GM18858 (cell line): Measurements from ENCODE around the gene GLRA1.
"Not testable (repeated sequence)": the region's sequence is repeated elsewhere in the genome, so short reads cannot be mapped to it uniquely, and the experiment has no call there.

Experiments used
- ATAC-seq: cut with Tn5 transposase; IDR thresholded peaks from one replicate; pipeline ENCODE4 v1.9.1; 2021; ENCODE audit not compliant: unreplicated experiment

The GLRA1 gene

DNA sequence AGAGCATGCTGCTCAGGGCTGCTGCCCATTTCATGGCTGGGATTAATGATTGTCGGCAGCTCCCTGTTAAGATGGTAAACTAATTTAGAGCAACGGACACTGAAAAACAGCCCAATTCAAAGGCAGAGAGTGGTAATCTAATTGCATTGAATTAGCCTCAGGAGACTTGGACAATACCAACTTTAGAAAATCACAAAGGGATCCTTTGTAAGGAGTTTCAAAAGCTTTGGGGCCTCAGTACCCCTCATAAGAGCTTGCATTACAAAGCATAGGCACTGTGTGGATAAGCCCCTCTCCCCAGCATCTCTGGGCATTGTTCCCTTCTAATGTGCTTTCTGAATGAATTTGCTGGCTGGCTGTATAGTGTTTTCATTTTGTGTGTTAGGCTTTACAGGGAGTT is 6.7 kb downstream of the GLRA1 start:
- no peak for ATAC-seq

GRCh38 chr5:151913425-151913824 is 11.2 kb downstream of the GLRA1 start:
- ATAC-seq: no peak

GRCh38 chr5:151912360-151912759 is 12.3 kb downstream of the GLRA1 start:
- ATAC-seq: no peak

DNA sequence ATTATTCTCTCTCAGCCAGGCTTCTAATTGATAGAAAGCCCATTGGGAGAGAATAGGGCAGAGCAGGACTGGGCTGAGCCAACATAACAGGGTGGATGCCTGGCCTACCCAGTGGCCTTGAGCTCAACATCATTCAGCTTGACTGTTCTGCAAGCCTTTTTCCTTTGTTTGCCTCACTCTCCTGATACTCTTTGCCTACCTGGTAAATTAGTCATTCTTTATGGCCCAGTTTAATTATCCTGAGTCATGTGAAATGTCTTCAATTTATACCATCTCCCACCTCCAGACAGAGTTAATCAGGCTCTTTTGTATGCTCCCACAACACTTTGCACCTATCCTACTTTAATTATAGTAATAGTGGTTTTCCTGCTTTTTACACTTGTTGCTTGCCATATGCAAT is 13.6 kb downstream of the GLRA1 start:
- no peak for ATAC-seq

DNA sequence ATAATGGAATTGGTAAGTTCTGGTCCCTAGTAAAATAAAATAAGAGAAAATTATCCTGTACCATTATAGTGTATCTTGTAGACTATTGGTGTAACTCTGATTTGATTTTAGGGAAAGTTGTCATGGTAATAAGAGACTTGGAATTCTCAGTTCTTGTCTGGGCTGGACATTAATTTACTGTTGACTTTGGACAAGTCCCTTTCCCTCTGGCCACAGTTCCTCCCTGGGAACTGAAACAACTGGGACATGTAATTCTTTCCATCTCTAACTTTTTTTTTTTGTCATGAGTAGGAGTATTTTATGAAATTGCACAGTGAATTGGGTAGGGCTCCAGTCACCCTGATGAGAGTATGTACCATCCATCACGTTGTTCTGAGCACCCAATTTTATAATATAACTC is 15.0 kb downstream of the GLRA1 start:
- ATAC-seq: no peak

DNA sequence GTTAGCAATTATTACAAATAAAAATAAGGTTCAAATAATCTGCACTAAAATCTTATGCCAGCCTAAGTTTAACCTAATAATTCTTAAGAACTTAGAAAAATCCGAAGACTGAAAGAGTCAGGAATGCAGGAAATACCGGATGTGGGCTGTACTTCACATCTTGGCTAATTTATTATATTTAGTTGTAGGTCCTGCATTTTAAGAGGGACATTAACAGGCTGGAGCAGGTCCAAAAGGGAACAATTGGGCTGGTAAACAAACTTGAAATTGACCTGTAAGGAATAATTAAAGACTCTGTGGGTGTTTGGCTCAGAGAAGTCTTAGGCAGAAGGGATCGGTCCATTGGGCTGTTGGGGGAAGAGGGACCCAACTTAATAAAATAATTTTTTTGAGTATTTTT is 18.4 kb downstream of the GLRA1 start:
- ATAC-seq: no peak

GRCh38 chr5:151905557-151905961 is 19.1 kb downstream of the GLRA1 start:
- ATAC-seq: no peak

- ATAC-seq: no peak
Measured at GRCh38 chr5:151904909-151905308, 19.7 kb downstream of the GLRA1 start.

- no peak for ATAC-seq
Measured at GRCh38 chr5:151904127-151904526, 20.5 kb downstream of the GLRA1 start.

DNA sequence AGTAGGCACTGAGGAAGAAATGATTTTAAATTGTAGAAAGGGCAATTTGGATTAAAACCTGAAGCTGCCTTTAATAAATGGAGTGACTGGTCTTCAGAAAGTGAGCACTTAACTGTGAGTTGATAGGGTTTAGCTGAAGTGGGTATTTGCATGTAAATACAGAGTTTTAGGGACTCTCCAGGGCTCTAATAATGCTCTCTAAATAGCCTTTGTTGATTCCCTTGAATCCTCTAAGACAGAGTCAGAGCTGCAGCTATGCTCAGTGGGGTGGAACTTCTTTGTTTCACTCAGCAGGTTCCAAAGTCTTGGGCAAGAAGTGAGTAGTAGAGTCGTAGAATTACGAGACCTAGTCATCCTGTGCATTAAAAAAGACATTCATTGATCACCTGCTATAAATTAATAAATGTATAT is 21.4 kb downstream of the GLRA1 start:
- ATAC-seq: peak; percentile 97

DNA sequence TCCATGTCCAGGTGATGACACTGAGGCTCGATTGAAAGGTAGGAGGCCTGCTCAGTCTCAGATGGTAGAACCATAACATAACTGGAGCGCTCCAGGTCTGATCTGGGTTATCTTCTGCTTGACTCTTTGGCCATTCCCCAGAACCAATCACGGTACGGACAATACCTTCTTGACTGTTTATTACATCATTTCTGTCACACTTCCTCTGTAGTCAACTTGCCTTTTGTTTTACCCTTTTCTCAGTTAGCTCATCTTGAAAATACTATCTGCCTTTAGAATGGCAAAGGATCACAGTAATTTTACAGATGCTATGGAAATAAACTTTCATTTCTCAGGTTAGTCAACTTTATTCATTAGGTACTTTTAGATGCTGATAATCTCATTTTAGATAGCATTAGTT is 22.4 kb downstream of the GLRA1 start:
- ATAC-seq: no peak

- no peak for ATAC-seq
Measured at GRCh38 chr5:151901611-151902010, 23.0 kb downstream of the GLRA1 start.

DNA sequence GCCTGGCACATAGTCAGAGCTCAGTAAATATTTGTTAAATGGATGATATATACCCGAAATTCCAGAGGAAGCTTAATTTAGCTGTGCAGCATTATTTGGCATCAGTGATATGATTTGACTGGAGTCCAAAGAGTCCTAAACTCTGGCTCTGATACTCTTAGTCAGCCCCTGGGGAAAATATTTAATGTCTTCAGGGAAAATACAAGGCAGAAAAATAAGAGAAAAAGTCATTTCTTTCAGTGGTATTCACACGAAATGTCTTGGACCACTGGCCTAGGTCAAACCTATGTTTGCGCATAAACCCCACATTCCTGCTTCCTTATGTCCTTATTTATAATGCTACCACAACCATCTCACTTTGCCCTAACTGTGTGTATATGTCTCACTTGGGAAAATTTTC is 23.8 kb downstream of the GLRA1 start:
- no peak for ATAC-seq

GRCh38 chr5:151899399-151899798 is 25.3 kb downstream of the GLRA1 start:
- ATAC-seq: no peak

DNA sequence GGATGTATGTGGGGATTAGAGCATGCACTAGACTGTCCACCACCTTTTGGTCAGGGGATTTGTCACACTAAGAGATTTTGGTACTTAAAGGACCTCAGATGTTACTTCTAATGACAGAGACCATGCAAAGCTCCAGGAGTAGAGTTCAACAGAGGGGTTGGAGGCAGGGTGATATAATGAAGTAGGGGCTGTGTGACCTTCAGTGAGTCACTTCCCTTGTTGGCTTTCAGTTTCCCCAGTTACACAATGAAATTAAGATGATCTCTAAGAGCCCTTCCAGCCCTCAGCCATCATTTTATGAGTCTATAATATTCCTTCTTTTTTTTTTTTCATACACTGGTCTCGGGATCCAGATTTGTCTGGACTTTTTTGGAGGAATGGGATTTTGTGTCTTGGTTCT is 26.8 kb downstream of the GLRA1 start:
- no peak for ATAC-seq

DNA sequence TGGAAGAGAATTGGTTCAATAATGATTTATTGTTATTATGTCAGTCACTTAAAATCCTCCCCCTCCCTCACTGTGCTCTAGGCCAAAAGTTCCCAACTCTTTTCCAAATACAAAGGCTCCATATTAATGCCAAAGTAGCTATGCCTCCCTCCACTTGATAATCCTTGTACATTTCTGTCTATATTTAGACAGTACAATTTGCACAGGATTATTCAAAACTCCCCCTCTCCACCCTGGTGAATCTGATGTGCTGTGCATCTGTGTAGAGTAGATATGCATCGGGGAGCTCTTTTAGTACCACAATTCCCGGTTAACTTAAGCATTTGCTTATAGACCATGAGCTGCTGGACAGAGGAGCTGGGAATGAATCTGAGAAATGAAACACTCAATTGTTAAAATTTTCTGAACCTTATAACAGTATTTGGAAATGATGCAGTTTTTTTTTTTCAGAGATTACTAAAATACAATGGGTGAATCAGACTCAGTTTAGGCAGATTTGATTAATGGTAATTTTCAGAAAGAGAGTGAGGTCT is 27.6 kb downstream of the GLRA1 start:
- ATAC-seq: no peak

- ATAC-seq: no peak
Measured at GRCh38 chr5:151896031-151896691, 28.5 kb downstream of the GLRA1 start.

DNA sequence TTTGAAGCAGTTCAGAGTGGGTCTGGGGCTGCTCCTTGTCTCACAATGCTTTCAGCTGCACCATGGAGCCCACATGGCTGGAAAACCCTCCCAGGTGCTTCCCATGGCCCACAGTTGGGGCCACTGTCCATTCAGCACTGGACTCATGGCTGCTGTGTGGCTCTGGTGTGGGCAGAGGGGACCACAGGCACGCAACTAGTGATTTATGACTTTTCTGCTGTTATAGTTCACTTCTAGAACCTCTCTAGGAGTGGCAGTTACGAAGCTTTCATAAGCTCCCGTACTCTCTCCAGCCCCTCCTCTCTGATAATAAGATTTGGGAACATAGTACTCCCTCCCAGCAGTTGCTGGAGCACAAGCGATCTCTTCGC is 29.0 kb downstream of the GLRA1 start:
- no peak for ATAC-seq

GRCh38 chr5:151893485-151893884 is 31.2 kb downstream of the GLRA1 start:
- ATAC-seq: not testable (repeated sequence)

DNA sequence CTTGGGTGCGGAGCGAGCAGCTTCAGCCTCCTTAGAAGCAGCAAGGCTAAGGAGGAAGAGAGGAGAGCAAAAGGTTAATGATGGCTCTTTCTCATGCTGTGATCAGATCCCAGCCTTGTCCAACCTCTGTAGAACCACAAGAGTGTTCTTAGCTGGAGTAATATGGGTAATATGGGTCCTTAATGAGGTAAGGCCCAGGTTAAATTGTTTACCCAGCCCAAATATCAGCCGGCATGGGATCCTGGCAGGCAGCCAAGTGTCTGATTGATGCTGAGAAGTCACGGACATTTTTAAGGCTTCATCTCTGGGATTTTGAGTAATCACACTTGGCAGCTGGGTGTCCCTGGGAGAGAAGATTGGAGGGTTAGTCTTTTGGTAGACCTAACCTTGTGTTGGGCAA is 32.3 kb downstream of the GLRA1 start:
- no peak for ATAC-seq

- no peak for ATAC-seq
Measured at GRCh38 chr5:151890299-151890698, 34.4 kb downstream of the GLRA1 start.

DNA sequence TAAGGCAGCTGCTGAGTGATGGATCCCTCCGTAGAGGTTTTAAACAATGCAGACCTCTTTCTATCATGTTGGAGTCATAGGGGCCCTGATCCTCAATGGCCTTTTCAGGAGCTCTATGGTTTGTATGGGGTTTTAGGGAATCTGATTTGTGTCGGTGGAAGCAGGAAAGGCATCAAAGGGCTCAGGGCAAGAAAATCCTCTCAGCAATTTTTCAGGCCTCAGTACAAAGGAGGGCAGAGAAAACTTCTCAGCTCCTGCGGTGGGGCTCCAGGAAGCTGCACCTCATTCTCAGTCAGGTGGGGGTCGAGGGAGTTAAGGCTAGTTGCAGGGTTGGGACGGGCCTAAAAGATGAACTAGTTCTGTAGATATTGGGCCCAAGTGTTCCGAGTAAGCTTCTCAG is 35.0 kb downstream of the GLRA1 start:
- ATAC-seq: no peak

DNA sequence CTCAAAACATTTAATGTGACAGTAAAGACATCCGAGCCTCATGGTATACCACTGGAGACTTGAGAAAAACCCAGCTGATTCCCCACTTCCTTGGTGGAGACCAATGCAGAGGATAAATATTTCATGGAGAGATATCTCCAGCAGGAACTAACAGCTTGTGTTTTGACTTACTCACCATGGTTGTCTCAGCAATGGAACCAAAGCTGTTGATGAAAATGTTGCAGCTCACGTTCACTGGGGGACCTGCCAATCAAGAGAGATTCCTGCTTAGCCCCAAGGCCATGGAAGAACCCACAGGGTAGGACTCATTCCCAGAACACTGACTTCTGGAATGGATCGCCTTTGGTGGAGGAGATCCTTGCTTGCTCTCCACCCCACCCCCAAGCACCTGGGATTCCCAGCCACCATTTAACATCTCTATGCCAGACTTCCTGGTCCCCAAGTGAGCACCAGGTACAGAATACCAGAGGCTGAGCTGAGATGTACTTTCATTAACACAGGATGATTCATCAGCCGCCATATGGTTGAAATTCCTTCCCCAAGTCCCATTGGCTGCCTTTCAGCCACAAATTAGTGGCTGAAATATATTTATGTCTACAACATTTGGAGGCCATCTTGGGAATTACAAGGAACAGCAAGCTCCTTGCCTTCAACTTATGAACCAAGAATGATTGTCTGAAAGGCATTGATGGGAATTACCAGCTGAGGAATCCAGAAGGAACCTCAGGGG is 37.9 kb downstream of the GLRA1 start:
- ATAC-seq: no peak
